GM10266 (cell line): Measurements from ENCODE around the gene CHPF.

Experiments used
- DNase-seq: peaks from one replicate; pipeline ENCODE4 v3.0.0; 2012; ENCODE audit errors: extremely low spot score
- CTCF ChIP-seq: IDR thresholded peaks from 2 replicates; pipeline ENCODE4 v1.5.1; 2012; ENCODE audit warnings: mild to moderate bottlenecking, low read depth; ENCODE audit not compliant: control insufficient read depth, insufficient read depth; ENCODE audit errors: missing control alignments

The CHPF gene

GRCh38 chr2:219521066-219521880, 22.3 kb downstream of the CHPF start:
- DNase-seq: peak; percentile 62
- peak; percentile 36 for TF ChIP-seq CTCF

GRCh38 chr2:219520079-219520478, 23.5 kb downstream of the CHPF start:
- no peak for DNase-seq
- no peak for TF ChIP-seq CTCF

GRCh38 chr2:219519526-219519916, 24.1 kb downstream of the CHPF start:
- no peak for DNase-seq
- no peak for TF ChIP-seq CTCF

- TF ChIP-seq CTCF: no peak
- no peak for DNase-seq
Measured at GRCh38 chr2:219517954-219518778, 25.4 kb downstream of the CHPF start.

- DNase-seq: no peak
- TF ChIP-seq CTCF: no peak
Measured at GRCh38 chr2:219516888-219517287, 26.7 kb downstream of the CHPF start.

- no peak for TF ChIP-seq CTCF
- no peak for DNase-seq
Measured at GRCh38 chr2:219515874-219516629, 27.6 kb downstream of the CHPF start.
